ENCODE results near the gene DAW1.
A peak's percentile ranks its signal among the peaks of the same experiment; 100 is the strongest.
"Not testable (repeated sequence)": the region's sequence is repeated elsewhere in the genome, so short reads cannot be mapped to it uniquely, and the experiment has no call there.

The DAW1 gene, protein sequence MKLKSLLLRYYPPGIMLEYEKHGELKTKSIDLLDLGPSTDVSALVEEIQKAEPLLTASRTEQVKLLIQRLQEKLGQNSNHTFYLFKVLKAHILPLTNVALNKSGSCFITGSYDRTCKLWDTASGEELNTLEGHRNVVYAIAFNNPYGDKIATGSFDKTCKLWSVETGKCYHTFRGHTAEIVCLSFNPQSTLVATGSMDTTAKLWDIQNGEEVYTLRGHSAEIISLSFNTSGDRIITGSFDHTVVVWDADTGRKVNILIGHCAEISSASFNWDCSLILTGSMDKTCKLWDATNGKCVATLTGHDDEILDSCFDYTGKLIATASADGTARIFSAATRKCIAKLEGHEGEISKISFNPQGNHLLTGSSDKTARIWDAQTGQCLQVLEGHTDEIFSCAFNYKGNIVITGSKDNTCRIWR

DNA sequence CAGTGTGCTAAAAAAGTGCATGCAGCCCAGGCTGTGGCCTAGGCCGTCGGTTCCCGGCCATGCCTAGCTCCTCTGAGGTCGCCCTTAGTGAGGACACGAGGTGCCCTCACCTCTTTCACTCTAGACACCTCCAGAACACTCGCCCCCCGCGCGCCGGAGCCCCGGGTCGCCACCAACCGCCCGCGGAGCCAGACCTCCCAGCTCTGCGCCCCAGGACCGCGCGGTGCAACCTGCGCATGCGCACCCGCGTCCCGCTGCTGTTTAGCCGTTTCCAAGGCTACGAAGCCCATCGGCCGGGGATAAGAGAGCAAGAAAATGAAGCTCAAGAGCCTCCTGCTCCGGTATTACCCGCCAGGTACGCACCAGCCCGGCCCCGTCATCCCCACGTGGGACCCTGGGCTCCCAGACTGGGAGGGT is at the start of gene DAW1:
DAW1 (plus strand) TSS at position 257 of the 417 bp plus-strand sequence; CDS start at position 316, 59 bp downstream.
- no peak within 1 kb of the TSS for H3K27ac ChIP-seq
- peak within 1 kb of the TSS in 4 of 7 experiments; percentile 1 to 29 (median 8) for H3K4me3 ChIP-seq

GRCh38 chr2:227822416-227823003 is 48.9 kb upstream of the DAW1 start:
- no peak overlapping the region for H3K27ac ChIP-seq
- no peak overlapping the region for H3K4me3 ChIP-seq

DNA sequence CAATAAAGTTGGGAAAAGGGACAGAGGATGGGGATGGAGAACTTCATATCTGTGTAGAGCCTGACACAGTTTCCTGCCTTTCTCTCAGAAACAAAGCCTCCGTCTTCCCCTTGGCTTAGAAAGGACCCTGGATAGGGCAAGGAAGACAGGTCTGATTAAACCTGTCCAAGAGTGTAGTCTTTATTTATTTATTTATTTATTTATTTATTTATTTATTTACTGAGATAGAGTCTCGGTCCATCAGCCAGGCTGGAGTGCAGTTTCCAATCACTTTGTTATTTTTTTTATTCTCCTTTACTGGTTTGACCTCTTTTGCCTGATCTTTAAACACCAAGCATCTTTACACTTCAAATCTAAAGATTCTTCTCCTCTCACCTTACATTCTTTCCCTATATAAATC is 47.5 kb upstream of the DAW1 start:
- Histone ChIP-seq H3K4me3 (no peak overlapping the region), H3K27ac (no peak overlapping the region)

- no peak overlapping the region for H3K4me3 ChIP-seq
- H3K27ac ChIP-seq, result no peak overlapping the region
These were observed 46.7 kb upstream of the DAW1 start for GRCh38 chr2:227824711-227825110.

GRCh38 chr2:227826019-227826521 is 45.4 kb upstream of the DAW1 start:
- peak overlapping the region in 7 of 21 experiments; percentile 30 to 69 (median 36) for H3K27ac ChIP-seq
- H3K4me3 ChIP-seq, result no peak overlapping the region

- Histone ChIP-seq H3K4me3 (no peak overlapping the region), H3K27ac (peak overlapping the region in 8 of 21 experiments; percentile 14 to 69 (median 34))
These were observed 44.9 kb upstream of the DAW1 start for GRCh38 chr2:227826563-227826962.

- no peak overlapping the region for H3K4me3 ChIP-seq
- H3K27ac ChIP-seq, result peak overlapping the region in 1 of 21 experiments; percentile 52
These were observed 44.3 kb upstream of the DAW1 start for GRCh38 chr2:227827143-227827542.

DNA sequence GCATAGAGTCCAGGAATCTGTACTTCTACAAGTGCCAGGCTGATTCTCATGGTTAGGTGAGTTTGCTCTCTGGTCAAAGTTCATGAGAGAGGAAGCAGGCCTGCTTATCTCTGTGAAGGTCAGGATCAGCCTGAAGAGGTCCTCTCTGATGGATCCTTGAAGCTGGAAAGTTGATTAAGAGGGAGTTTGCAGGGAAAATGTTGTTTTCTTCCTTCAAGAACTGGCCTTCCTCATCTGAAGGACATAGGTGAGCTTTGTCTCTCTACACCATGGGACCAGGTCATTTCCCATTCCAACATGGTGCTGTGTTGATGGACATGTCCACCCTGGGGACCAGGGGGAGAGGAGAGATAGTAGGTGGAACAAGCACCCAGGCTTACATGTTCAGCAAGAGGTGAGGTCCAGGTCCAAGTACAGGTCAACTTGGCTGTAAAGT is 42.9 kb upstream of the DAW1 start:
- no peak overlapping the region for H3K27ac ChIP-seq
- no peak overlapping the region for H3K4me3 ChIP-seq

- H3K27ac ChIP-seq, result no peak overlapping the region
These were observed 42.1 kb upstream of the DAW1 start for GRCh38 chr2:227829337-227829736.

GRCh38 chr2:227834423-227834822 is 37.0 kb upstream of the DAW1 start:
- Histone ChIP-seq H3K27ac (no peak overlapping the region), H3K4me3 (no peak overlapping the region)

More at GRCh38 chr2:227829337-227829736, 42.1 kb upstream of the DAW1 start:
- H3K4me3 ChIP-seq, result no peak overlapping the region

GRCh38 chr2:227834916-227835650 is 36.3 kb upstream of the DAW1 start:
- Histone ChIP-seq H3K4me3 (no peak overlapping the region), H3K27ac (no peak overlapping the region)

DNA sequence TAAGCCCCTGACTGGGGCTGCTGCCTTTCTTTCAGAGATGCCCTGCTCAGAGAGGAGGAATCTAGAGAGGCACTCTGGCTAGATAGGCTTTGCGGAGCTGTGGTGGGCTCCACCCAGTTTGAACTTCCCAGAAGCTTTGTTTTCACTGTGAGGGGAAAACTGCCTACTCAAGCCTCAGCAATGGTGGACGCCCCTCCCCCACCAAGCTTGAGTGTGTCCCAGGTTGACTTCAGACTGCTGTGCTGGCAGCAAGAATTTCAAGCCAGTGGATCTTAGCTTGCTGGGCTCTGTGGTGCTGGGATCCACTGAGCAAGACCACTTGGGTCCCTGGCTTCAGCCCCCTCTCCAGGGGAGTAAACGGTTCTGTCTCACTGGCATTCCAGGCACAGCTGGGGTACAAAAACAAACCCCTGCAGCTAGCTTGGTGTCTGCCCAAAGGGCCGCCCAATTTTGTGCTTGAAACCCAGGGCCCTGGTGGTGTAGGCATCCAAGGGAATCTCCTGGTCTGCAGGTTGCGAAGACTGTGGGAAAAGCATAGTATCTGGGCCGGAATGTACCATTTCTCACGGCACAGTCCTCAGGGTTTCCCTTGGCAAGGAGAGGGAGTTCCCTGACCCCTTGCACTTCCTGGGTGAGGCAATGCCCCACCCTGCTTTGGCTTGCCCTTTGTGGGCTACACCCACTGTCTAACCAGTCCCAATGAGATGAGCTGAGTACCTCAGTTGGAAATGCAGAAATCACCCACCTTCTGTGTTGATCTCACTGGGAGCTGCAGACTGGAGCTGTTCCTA is 31.9 kb upstream of the DAW1 start:
- H3K4me3 ChIP-seq, result not testable (repeated sequence)
- peak overlapping the region in 1 of 21 experiments; percentile 16 for H3K27ac ChIP-seq

- peak overlapping the region in 1 of 21 experiments; percentile 27 for H3K27ac ChIP-seq
These were observed 24.6 kb upstream of the DAW1 start for GRCh38 chr2:227846831-227847230.

GRCh38 chr2:227848146-227848545 is 23.3 kb upstream of the DAW1 start:
- peak overlapping the region in 6 of 21 experiments; percentile 17 to 68 (median 51) for H3K27ac ChIP-seq
- H3K4me3 ChIP-seq, result no peak overlapping the region

More at GRCh38 chr2:227846831-227847230, 24.6 kb upstream of the DAW1 start:
- no peak overlapping the region for H3K4me3 ChIP-seq

DNA sequence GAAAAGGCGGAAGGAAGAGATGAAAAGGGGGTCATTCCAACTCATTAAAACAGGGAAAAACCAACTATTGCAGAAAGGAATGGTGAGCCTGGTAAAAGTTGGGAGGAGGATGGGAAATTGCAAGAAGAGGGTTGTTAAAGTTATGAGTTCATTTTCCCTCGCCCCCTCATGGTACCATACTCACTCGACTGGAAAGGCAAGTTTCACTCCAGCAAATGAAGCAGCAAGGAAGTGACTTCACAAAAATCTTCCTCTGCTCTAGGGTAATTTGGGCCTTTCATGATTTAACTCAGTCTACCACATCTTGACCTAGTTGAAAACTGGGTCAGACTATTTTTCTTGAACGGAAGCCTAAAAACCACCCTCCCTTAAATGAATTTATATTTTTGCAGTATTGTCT is 22.8 kb upstream of the DAW1 start:
- Histone ChIP-seq H3K4me3 (no peak overlapping the region), H3K27ac (peak overlapping the region in 7 of 21 experiments; percentile 17 to 68 (median 47))

- Histone ChIP-seq H3K27ac (peak overlapping the region in 2 of 21 experiments; percentile 3 to 24), H3K4me3 (no peak overlapping the region)
These were observed 21.5 kb upstream of the DAW1 start for GRCh38 chr2:227849906-227850305.

GRCh38 chr2:227853204-227853629 is 18.2 kb upstream of the DAW1 start:
- no peak overlapping the region for H3K27ac ChIP-seq
- no peak overlapping the region for H3K4me3 ChIP-seq

DNA sequence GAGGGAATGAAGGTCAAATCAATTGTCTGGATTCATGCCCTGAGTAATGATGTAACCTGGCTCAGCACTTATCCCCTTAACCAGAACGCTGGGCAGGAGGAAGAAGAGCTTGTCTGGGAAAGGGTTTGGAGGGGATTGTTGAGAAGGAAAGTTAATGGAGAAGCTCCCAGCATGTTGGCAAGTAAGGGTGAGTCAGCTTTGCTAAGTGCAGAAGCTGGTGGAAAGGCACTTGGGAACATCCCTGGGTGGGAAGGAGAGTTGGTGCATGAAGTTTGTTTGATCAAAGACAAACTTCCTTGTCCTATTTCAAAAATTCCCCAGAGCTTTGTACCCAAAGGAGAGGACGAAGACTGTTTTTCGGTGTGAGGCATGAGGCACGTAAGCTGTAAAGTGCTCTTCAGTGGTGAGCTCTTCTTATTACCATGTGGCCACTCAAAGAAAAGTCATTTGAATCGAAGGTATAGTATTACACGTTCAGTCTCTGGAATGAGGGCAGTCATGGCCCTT is 17.6 kb upstream of the DAW1 start:
- H3K4me3 ChIP-seq, result no peak overlapping the region
- H3K27ac ChIP-seq, result no peak overlapping the region

- Histone ChIP-seq H3K4me3 (no peak overlapping the region), H3K27ac (no peak overlapping the region)
These were observed 16.0 kb upstream of the DAW1 start for GRCh38 chr2:227855440-227855839.
